AG10803 (cell line): ENCODE results near the gene CAMK2A.
"Not testable (repeated sequence)": the region's sequence is repeated elsewhere in the genome, so short reads cannot be mapped to it uniquely, and the experiment has no call there.

ENCODE experiments used
- DNase-seq: peaks from one replicate; pipeline ENCODE4 v3.0.0; 2010; ENCODE audit warnings: low read depth
- H3K4me3 ChIP-seq: 2 replicates; pipeline ENCODE4 v1.5.1; 2011; ENCODE audit warnings: mild to moderate bottlenecking, low read length, control low read depth
- TF ChIP-seq, protein P1 (sequence below): conservative IDR thresholded peaks from 2 replicates; pipeline ENCODE4 v1.5.1; 2011; ENCODE audit warnings: mild to moderate bottlenecking, low read length, control low read depth, inconsistent platforms

The CAMK2A gene

GRCh38 chr5:150254774-150255173 lies 34.8 kb downstream of the CAMK2A start:
- H3K4me3 ChIP-seq = no peak overlapping the region
- DNase-seq = no peak
- TF ChIP-seq, protein P1, sequence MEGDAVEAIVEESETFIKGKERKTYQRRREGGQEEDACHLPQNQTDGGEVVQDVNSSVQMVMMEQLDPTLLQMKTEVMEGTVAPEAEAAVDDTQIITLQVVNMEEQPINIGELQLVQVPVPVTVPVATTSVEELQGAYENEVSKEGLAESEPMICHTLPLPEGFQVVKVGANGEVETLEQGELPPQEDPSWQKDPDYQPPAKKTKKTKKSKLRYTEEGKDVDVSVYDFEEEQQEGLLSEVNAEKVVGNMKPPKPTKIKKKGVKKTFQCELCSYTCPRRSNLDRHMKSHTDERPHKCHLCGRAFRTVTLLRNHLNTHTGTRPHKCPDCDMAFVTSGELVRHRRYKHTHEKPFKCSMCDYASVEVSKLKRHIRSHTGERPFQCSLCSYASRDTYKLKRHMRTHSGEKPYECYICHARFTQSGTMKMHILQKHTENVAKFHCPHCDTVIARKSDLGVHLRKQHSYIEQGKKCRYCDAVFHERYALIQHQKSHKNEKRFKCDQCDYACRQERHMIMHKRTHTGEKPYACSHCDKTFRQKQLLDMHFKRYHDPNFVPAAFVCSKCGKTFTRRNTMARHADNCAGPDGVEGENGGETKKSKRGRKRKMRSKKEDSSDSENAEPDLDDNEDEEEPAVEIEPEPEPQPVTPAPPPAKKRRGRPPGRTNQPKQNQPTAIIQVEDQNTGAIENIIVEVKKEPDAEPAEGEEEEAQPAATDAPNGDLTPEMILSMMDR = no peak

DNA sequence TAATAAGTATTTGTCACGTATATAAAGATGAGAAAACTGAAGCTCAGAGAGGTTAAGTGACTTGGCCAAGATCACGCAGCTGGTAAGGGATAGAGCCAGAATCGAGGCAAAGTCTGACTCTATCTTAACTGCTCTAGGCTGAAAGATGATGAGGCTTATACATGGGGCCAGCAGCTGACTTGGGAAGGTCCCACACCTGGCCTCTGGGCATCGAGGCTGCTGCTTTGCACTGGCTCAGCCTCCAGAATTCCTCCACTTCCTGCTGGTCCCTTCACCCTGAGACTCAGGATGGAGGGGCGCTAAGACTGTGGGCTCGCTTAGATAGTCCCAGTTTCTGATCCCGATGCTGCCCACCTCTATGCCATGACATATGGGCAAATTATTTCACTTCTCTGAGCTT lies 35.2 kb downstream of the CAMK2A start:
- no peak overlapping the region for H3K4me3 ChIP-seq
- TF ChIP-seq, protein P1 = no peak
- no peak for DNase-seq

GRCh38 chr5:150253416-150254208 lies 36.0 kb downstream of the CAMK2A start:
- TF ChIP-seq, protein P1 = no peak
- H3K4me3 ChIP-seq = no peak overlapping the region
- DNase-seq = no peak

GRCh38 chr5:150252489-150252888 lies 37.1 kb downstream of the CAMK2A start:
- H3K4me3 ChIP-seq = no peak overlapping the region
- no peak for DNase-seq
- TF ChIP-seq, protein P1 = no peak

- H3K4me3 ChIP-seq = no peak overlapping the region
- no peak for DNase-seq
- TF ChIP-seq, protein P1 = no peak
Observed at GRCh38 chr5:150251504-150251903, 38.1 kb downstream of the CAMK2A start.

GRCh38 chr5:150249744-150250143 lies 39.8 kb downstream of the CAMK2A start:
- no peak for DNase-seq
- H3K4me3 ChIP-seq = no peak overlapping the region
- TF ChIP-seq, protein P1 = no peak

DNA sequence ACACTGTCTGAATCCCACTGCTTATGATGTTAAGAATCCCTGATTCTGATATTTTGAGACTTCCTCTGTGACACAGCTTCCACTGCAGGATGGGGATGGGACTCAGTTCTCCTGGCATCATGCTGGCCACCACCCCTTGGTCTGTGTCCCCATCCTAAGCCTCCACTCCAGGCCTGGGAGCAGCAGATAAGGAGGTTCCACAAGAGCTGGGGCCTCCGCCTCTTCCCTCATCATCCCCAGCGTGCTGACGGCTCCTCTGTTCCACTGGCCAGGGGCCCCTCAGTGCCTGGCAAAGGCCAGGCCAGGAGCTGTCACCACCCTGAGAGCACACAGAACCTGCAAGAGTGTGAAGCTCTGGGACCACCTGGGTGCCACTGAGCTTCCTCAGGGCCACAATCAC lies 40.6 kb downstream of the CAMK2A start:
- no peak overlapping the region for H3K4me3 ChIP-seq
- no peak for DNase-seq
- TF ChIP-seq, protein P1 = no peak

DNA sequence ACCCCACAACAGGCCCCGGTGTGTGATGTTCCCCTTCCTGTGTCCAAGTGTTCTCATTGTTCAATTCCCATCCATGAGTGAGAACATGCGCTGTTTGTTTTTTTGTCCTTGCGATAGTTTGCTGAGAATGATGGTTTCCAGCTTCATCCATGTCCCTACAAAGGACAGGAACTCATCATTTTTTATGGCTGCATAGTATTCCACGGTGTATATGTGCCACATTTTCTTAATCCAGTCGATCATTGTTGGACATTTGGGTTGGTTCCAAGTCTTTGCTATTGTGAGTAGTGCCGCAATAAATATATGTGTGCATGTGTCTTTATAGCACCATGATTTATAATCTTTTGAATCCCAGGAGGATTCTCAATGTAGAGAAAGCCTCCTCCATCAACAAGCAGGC lies 41.1 kb downstream of the CAMK2A start:
- not testable (repeated sequence) for DNase-seq

More for the DNA sequence above, 41.1 kb downstream of the CAMK2A start:
- not testable (repeated sequence) for H3K4me3 ChIP-seq
